ENCODE data around the gene BCAS1.
"Not testable (repeated sequence)": the region's sequence is repeated elsewhere in the genome, so short reads cannot be mapped to it uniquely, and the experiment has no call there.

Gene BCAS1

DNA sequence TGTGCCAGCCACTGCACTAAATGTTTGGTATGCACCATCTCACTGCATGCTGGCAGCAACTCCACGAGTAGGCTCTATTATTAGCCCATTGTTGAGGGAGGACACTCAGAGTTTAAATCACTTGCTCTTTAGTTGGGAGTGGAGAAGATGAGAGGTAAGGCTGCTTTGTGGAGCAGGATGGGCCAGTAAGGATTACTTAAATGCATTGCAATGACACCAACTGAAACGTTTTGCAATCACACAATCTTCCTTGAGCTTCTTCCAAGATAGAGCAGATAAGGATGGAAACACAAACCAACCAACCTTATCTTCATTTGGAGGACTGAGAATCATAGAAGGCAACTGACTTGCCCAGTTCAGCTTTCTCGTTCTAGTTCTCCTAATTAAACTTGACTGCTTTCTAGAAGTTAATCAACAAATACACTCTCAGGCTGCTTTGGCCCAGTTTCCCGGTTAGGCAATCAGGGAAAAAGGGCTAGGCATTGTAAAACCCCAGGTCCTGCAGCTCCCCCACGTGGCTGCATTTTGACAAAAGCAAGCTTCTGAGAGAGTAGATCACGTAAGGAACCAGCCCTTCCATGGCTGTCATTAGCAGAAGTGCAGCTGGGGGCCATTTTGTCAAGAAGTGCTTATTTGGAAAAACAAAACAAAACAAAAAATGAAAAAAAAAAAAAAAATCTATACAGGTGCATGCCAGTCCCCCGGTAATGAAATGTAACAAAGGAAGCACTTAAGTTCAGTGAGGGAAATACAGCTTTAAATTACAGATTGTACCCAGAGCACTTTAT, 130.6 kb downstream of the BCAS1 start:
- DNase-seq = peak; percentile 88

DNA sequence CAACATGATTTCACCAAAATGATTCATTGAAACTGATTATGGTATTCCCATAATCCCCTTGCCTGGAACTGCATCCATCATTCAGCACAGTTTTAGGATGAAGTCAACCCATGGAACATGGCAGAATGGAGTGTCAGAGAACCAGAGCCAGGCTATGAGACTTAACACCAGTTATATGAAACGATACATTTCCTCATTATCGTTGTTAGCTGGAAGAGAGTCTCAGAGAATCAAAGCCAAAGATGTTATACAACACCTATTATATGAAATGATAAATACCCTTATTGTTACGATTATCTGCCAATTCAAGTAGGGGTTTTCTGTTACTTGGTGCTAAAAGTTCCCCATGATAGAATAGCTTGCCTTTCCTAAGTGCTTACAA, 131.2 kb downstream of the BCAS1 start:
- DNase-seq = no peak

DNA sequence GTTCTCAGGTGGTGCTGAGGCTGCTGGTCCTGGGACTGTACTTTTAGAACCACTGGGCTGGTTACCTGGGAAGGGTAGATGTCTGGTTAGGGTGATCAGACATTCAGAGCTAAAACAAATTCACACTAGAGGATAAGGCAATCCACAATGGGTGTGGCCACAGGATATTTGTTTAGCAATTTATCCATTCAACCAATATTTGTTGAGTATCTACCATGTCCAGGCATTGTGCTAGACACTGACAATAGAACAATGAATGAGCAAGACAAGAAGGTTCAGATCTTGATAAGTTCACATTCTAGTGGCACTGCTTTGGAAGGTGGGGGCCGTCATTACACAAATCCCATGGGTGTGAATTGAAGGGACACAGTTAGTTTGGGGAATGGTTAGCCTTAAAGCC, 131.7 kb downstream of the BCAS1 start:
- no peak for DNase-seq

- no peak for DNase-seq
These were observed 132.4 kb downstream of the BCAS1 start for GRCh38 chr20:53937929-53938367.

GRCh38 chr20:53937339-53937741, 133.1 kb downstream of the BCAS1 start:
- no peak for DNase-seq

GRCh38 chr20:53935344-53936084, 134.9 kb downstream of the BCAS1 start:
- DNase-seq = no peak

DNA sequence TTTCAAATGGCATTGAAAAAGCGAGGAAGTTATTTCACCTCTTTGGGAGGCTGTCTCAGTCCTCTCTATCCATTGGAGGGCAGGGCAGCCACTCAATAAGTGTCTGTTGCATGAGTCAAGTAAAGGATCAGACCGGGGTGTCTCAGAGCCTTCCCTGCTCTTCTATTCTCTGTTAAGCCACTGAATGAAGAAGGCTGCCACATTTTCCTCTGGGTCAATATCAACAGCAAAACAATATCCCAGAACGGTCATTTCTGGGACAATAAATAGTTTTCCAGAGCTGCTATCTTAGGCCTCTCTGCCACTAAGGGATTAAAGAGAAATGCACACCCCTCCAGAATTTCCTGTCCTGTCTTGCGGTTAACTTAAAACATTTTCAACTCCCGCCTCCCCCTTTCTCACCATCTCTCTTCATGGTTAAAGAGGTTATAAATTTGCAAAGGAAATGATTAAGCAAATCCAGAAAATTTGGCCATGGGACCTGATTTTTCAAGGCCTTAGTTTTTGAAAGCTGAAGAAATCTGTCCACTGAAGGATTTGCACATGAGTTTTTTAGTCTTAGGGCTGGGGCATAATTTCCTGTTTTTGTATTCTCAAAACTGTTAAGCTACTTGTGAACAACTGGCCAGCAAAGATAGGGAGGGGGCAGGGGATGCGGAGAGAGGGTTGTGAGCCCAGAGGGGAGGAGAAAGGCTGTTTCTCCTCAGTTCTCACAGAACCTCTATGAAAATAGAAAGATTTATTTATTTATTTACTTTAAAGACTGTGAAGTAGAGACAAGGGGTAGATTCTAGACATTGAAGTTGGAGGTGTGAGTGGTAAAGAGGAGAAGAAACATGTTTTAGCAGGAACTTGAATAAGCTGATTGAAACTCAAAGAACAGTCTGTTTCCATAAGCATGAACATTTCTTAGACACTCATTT, 135.7 kb downstream of the BCAS1 start:
- DNase-seq = peak; percentile 49

GRCh38 chr20:53933232-53933846, 137.1 kb downstream of the BCAS1 start:
- no peak for DNase-seq

DNA sequence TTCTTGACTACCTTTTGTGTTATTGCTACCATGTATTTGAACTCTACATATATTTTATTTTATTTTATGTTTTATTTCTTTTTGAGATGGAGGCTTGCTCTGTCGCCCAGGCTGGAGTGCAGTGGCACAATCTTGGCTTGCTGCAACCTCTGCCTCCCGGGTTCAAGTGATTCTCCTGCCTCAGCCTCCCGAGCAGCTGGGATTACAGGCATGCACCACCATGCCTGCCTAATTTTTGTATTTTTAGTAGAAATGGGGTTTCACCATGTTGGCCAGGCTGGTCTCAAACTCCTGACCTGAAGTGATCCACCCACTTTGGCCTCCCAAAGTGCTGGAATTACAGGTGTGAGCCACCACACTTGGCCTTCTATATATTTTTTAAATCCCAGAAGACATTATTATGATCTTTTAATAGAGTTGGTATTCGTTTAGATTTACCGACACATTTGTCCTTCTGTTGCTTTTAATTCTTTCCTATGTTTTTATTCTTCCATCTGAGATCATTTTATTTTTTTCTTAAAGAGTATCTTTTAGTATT, 137.7 kb downstream of the BCAS1 start:
- DNase-seq = not testable (repeated sequence)

DNA sequence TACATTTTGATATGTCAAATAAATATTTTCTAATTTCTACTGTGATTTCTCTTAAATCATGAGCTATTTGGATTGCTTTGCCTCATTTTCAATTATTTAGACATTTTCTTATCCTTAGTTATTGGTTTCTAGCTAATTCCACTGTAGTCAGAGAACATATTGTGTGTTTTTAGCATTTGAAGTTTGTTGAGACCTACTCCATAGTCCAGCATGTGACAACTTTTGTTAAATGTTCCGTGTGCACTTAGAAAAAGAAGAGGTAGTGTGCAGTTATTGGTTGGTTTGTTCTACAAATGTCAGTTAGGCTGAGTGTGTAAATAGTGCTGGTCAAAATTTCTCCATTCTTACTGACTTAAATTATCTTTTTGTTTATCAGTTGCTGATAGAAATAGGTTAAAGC, 138.8 kb downstream of the BCAS1 start:
- no peak for DNase-seq

DNA sequence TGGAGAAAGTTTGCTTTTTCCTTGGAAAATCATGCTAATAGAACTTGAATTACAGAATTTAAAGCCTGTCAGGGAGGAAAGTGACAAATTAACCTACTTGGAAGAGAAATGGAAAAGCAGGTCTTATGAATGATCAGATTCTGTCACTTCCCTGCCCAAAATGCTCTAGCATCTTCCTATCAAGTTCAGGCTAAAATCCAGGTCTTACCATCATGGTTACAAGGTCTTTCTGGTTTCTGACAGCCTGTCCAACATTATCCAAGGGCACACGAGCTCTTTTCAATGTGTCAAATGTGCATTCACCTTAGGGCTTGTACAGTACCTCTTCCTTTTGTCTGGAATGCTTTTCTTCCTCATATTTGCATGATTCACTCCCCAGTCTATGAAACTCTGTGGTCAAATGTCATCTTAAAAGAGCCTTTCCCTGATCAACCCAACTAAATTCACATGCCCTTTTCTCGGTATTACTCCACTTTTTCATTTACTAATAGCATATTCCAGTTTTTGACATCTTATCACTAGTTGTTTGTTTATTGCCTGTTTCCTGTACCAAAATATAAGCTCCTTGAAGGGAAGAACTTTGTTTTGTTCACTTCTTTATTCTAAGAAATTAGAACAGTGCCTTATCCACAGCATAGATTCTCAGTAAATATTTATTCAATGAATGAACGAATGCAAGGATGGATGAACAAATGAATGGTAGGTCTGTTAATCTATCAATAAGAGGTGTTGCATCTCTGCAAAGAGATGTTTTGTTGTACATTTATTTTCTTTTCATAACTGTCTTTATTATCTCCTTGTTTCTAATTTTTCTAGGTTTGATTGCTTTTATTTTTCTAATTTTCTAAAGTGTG, 139.5 kb downstream of the BCAS1 start:
- DNase-seq = no peak

DNA sequence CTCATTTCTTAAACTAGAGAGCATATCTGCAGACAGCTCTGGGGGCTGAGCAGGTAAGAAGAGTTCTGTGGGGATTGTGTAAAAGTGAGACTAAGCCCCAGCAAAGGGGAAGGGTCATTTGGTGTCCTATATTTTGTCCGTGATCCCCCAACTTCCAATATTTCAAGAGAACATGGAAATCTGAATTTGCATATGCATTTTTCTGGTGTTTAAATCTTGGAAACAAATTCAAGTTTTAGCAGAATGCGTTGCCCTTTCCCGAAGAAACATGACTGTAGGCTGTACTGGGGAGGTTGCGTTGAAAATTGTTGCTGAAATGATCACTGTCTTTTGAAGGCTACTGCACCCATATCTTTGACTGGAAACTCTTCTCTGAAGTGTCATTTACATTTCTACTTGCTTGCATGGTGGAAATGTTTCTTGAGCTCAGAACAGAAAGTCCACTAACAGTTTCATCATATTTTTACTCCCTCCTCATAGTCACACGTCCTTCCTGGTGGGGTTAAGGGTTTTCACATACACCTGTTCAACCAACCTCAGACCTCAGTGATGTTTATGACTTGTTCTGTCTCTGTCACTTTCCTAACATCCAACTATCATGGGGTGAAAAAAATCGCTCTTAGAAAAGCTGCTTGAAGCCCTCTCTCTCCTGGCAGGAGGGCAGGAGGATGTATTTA, 140.3 kb downstream of the BCAS1 start:
- no peak for DNase-seq

- no peak for DNase-seq
These were observed 141.0 kb downstream of the BCAS1 start for GRCh38 chr20:53929399-53929798.

DNA sequence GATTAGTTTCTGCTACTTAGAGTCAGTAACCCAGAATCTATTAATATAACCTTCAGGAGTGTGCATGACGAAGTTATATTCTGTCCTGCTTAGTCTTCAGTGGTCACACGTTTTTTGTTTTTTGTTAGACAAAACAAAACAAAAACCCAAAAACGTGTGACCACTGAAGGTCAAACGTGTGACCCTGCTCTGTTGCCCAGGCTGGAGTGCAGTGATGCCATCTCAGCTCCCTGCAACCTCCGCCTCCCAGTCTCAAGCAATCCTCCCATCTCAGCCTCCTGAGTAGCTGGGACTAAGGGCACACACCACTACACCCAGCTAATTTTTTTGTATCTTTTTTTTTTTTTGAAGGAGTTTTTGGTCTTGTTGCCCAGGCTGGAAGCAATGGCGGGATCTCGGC, 142.4 kb downstream of the BCAS1 start:
- no peak for DNase-seq

DNA sequence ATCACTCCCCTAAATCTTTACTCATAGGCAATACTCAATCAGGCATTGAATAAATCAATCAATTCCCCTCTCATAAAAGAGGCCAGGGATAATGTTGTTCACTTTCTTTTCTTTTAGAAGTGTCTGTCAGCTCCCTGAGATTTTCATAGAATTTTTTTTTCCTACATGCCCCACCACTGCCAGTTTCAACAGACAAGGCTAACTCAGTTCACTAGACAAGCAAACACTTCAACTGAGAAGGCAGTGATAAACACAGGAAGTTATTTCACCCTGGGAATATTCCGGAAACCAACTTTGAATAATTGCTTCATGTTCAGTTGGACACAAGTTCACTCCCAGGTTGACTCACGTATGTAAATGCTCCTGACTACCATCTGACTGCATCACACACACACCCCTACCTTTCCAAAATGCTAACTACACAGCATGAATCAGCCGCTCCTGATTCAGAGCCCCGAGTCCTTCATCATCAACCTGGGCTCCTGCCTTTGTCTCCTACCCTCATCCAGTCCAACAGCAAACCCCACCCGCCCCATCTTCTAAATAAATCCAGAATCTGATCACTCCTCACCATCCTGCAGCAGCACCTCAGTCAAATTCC, 143.9 kb downstream of the BCAS1 start:
- DNase-seq = no peak

- DNase-seq = no peak
These were observed 144.6 kb downstream of the BCAS1 start for GRCh38 chr20:53925651-53926401.

DNA sequence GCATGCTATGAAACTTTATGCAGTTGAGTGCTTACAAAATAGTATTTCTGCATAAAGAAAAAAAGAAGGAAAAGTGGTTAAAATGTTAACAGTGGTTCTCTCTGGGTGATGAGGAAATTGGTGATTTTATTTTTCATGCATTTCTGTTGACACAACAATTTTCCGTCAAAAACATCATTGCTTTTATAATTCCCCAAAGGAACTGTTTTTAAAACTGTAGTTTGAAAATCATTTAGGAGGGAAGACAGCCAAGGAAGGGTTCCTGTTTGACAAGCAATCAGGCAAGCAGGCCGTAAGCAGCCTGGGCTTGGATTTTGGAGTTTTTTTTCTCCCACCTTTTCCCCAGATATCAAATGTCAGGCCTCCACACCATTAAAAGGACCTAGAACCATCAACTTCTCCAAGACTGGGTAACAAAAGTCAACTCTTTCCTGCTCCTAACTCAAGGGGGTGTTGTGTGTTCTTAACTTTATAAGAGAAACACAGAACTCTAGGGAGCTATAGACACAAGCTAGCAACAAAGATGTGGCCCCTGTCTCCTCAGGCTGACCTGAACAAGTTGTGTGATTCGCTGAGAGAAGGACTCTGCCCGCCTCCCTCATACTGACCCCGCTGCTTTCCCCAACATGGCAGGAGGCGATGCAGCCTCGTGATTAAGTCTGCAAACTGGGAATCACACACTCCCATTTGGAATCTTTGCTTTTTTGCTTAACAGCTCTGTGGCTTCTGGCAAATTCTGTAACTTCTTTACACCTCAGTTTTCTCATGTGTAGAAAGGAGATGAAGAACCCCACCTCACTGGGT, 146.6 kb downstream of the BCAS1 start:
- no peak for DNase-seq

DNA sequence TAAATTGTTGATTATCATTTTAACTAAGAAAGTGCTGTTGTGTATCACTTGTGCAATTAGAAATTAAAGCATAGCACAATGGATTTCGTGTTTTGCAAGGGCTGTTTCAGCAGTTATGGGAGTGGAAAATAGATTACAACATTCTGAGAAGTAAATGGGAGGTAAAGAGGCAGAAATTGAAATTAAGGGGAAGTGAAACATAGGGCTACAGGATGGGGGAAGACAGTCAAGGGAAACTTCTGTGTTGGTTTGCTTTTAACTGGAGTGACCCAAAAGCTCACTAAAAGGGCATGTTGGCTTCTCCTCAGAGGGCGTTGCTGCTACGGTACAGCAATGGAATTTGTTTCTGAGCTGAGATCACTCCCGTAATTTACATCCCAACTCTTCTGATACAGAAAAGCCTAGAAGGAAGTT, 147.5 kb downstream of the BCAS1 start:
- peak; percentile 38 for DNase-seq

- no peak for DNase-seq
These were observed 148.9 kb downstream of the BCAS1 start for GRCh38 chr20:53921443-53921973.
